Sciatic nerve (tissue), 2 donors: Measurements from ENCODE around the gene KRTAP9-3. TPM values are rescaled to one million over a fixed set of nuclear protein-coding genes. Genes with fewer than 3 reads are reported as not detected.
"Not testable (repeated sequence)": the region's sequence is repeated elsewhere in the genome, so short reads cannot be mapped to it uniquely, and the experiment has no call there.

Experiments used
- ATAC-seq: fragments of 200-7000 bp; cut with Tn5 transposase; one replicate; pipeline ENCODE4 v1.9.1; 2020; ENCODE audit warnings: mild to moderate bottlenecking, moderate library complexity
- DNase-seq: peaks from one replicate; pipeline ENCODE4 v3.0.0-alpha.2; 2020; ENCODE audit warnings: low spot score
- intact Hi-C: fragments of 100-400 bp; cut with DNase I; formaldehyde crosslinking; loops from one replicate; pipeline ENCODE4 v1.14.2; 2022
- total RNA-seq: library from RNA; stranded (reverse); fragmentation: NEBNext Ultra II Directional; extraction: Animal tissue kit (Norgen Biotek cat#: 25700); gene quantifications from one replicate; pipeline ENCODE4 v1.2.1, GENCODE V29; 2021
- donor health status: DM: no; HTN: no; CAD: no.
- donor health status: DM: no; HTN: no; CAD: no.

Gene KRTAP9-3
- total RNA-seq, 1 donor from 2014 or later: not detected

- intact Hi-C loops: loop anchor here (10.0 kb wide), 1 partner anchor 102 kb away; the partner anchor contains the start of genes KRTAP4-5 and KRTAP4-6
- ATAC-seq: not testable (repeated sequence)
These were observed 14.9 kb downstream of the KRTAP9-3 start for GRCh38 chr17:41246995-41247787.

DNA sequence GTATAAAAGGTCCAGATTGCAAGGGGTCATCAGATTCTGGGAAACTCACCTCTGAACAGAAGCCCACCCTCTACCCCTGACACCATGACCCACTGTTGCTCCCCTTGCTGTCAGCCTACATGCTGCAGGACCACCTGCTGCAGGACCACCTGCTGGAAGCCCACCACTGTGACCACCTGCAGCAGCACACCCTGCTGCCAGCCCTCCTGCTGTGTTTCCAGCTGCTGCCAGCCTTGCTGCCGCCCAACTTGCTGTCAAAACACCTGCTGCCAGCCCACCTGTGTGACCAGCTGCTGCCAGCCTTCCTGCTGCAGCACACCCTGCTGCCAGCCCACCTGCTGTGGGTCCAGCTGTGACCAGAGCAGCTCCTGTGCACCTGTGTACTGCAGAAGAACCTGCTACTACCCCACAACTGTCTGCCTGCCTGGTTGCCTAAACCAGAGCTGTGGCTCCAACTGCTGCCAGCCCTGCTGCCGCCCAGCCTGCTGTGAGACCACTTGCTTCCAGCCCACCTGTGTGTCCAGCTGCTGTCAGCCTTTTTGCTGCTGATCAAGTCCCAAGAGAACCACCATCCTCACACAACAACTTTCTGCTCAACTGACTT is 17.5 kb downstream of the KRTAP9-3 start, which contains the start of gene KRTAP9-4:
TSS of gene KRTAP9-4 (plus strand) at position 51 of the 604 bp plus-strand sequence. CDS start at position 85, 34 bp downstream.
- DNase-seq: not testable (repeated sequence)
- intact Hi-C loops: loop anchor here (10.0 kb wide), 1 partner anchor 105 kb away; the partner anchor contains the start of genes KRTAP4-5 and KRTAP4-6

More at GRCh38 chr17:41246995-41247787, 14.9 kb downstream of the KRTAP9-3 start:
- not testable (repeated sequence) for DNase-seq

DNA sequence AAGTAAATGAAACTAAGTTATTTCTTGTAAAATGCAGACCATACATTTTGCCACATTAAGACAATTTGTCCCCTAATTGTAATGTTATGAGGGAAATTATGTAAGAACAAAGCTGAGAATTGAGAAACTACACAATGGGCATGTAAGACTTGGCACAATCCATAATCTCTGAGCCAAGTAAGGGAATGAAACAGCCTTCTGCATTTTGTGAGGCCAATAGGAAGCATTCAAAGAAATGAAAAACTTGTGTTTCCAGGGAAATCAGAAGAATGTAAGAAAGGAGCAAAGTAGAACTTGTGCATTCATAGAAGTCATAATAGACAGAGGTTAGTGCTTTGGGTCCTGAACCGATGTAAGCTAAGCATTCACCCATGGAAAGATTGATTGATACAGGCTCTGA is 19.0 kb downstream of the KRTAP9-3 start:
- intact Hi-C loops: no loop called here
- no peak for ATAC-seq
- DNase-seq: no peak

More for the DNA sequence above, 17.5 kb downstream of the KRTAP9-3 start, which contains the start of gene KRTAP9-4:
- not testable (repeated sequence) for ATAC-seq

GRCh38 chr17:41254861-41255260 is 22.6 kb downstream of the KRTAP9-3 start:
- intact Hi-C loops: no loop called here
- DNase-seq (no peak), ATAC-seq (no peak)

DNA sequence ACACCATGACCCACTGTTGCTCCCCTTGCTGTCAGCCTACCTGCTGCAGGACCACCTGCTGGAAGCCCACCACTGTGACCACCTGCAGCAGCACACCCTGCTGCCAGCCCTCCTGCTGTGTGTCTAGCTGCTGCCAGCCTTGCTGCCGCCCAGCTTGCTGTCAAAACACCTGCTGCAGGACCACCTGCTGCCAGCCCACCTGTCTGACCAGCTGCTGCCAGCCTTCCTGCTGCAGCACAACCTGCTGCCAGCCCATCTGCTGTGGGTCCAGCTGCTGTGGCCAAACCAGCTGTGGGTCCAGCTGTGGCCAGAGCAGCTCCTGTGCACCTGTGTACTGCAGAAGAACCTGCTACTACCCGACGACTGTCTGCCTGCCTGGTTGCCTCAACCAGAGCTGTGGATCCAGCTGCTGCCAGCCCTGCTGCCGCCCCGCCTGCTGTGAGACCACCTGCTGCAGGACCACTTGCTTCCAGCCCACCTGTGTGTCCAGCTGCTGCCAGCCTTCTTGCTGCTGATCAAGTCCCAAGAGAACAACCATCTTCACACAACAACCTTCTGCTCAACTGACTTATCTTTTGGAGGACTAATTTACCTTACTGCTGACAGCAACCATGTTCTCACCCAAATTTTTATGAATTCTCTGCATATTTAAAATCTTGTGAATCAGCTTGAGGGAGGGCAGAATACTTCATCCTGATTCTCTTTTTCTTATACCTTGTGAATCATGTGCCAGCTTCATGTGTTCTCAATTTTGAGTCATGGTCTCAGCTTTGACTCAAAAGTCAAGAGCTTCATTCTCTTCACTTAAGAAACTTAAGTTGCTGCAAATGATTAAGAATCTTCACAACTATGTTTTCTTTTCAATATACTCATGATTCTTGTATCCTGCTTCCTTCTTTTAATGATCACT is 23.4 kb downstream of the KRTAP9-3 start, which contains the start of gene KRTAP9-9:
TSS of gene KRTAP9-9 (plus strand) at position 4 of the 910 bp plus-strand sequence.
- ATAC-seq, intact Hi-C loops, DNase-seq: not testable (repeated sequence)

GRCh38 chr17:41256291-41256685 is 24.0 kb downstream of the KRTAP9-3 start:
- intact Hi-C loops: no loop called here
- no peak for DNase-seq
- ATAC-seq: no peak

DNA sequence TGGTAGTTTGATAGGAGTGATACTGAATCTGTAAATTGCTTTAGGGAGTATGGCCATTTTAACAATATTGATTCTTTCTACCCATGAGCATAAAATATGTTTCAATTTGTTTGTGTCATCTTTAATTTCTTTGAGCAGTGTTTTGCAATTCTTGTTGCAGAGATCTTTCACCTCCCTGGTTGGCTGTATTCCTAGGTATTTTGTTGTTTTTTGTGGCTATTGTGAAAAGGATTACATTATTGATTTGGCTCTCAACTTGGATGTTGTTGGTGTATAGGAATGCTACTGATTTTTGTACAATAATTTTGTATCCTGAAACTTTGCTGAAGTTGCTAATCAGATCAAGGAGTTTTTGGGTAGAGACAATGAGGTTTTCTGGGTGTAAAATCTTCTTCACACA is 26.2 kb downstream of the KRTAP9-3 start:
- intact Hi-C loops: no loop called here
- no peak for ATAC-seq
- DNase-seq: no peak

DNA sequence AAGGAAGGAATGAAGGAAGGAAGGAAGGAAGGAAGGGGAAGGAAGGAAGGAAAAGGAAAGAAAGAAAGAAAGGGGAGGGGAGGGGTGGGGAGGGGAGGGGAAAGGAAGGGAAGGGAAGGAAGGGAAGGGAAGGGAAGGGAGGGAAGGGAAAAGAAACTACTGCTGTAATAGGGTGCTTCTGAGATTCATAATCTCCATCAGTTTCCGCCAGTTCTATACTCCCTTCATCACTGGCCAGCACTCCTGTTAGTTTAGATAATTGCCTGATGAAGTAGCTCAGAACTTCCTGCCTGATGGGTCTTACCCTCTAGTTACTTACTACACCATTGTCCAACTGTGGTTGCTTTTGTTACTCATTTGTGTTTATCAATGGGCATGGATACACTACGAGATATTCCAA is 31.0 kb downstream of the KRTAP9-3 start:
- DNase-seq (no peak), ATAC-seq (no peak)
- intact Hi-C loops: no loop called here

DNA sequence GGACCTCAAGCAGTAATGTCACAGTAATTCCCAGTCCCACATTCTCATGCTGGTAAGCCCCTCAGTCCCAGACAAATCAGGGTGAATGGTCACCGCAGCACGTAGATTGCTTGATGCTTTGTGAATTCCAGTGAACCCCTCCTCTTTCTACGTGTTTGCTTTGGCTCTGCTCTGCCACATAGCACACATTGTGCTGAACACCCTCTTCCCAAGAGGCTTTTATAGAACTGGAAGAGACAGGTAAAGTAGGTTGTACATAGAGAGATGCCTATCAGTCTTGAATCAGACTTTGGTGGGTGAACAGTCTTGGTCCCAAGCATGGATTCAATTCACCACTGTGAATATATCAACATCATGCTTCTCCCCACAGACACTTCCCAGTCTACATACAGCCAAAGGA is 32.4 kb downstream of the KRTAP9-3 start:
- intact Hi-C loops: no loop called here
- ATAC-seq (no peak), DNase-seq (no peak)

DNA sequence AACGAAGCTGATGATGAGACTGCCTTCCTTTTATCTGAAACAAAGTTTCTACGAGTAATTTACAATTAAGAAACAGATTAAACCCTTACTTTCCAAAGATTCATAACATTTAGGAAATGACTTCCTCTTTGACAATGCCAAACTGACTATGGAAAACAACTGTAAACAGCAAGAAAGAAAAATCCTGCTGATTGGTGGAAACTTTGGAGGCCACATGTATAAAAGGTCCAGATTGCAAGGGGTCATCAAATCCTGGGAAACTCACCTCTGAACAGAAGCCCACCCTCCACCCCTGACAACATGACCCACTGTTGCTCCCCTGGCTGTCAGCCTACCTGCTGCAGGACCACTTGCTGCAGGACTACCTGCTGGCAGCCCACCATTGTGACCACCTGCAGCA is 32.8 kb downstream of the KRTAP9-3 start, which contains the start of gene KRTAP9-6:
TSS of gene KRTAP9-6 (plus strand) at position 301 of the 400 bp plus-strand sequence. CDS start at position 301, 0 bp downstream.
- ATAC-seq: no peak
- intact Hi-C loops: no loop called here
- DNase-seq: no peak

GRCh38 chr17:41267711-41268110 is 35.5 kb downstream of the KRTAP9-3 start:
- ATAC-seq (no peak), DNase-seq (no peak)
- intact Hi-C loops: no loop called here

DNA sequence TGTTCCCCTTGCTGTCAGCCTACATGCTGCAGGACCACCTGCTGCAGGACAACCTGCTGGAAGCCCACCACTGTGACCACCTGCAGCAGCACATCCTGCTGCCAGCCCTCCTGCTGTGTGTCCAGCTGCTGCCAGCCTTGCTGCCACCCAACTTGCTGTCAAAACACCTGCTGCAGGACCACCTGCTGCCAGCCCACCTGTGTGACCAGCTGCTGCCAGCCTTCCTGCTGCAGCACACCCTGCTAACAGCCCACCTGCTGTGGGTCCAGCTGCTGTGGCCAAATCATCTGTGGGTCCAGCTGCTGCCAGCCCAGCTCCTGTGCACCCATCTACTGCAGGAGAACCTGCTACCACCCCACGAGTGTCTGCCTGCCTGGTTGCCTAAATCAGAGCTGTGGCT is 39.1 kb downstream of the KRTAP9-3 start:
- ATAC-seq, DNase-seq, intact Hi-C loops: not testable (repeated sequence)

GRCh38 chr17:41271858-41272257 is 39.6 kb downstream of the KRTAP9-3 start:
- no peak for DNase-seq
- ATAC-seq: no peak
- intact Hi-C loops: no loop called here

DNA sequence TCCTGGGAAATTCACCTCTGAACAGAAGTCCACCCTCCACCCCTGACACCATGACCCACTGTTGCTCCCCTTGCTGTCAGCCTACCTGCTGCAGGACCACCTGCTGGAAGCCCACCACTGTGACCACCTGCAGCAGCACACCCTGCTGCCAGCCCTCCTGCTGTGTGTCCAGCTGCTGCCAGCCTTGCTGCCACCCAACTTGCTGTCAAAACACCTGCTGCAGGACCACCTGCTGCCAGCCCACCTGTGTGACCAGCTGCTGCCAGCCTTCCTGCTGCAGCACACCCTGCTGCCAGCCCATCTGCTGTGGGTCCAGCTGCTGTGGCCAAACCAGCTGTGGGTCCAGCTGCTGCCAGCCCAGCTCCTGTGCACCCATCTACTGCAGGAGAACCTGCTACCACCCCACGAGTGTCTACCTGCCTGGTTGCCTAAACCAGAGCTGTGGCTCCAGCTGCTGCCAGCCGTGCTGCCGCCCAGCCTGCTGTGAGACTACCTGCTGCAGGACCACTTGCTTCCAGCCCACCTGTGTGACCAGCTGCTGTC is 43.5 kb downstream of the KRTAP9-3 start, which contains the start of gene KRTAP9-7:
TSS of gene KRTAP9-7 (plus strand) at position 51 of the 543 bp plus-strand sequence. CDS start at position 51, 0 bp downstream.
- intact Hi-C loops, ATAC-seq, DNase-seq: not testable (repeated sequence)

GRCh38 chr17:41278176-41278955 is 46.1 kb downstream of the KRTAP9-3 start:
- DNase-seq: no peak
- ATAC-seq: no peak
- intact Hi-C loops: no loop called here
